ENCODE measurements around the gene CDK17. TPM values are rescaled to one million over a fixed set of nuclear protein-coding genes. Genes with fewer than 3 reads are reported as not detected.

CDK17 gene
- 33.8 and 37.2 TPM in 2 replicates for total RNA-seq
- long read RNA-seq, full-length matches to known transcripts = 13 of 29 reads
- long read RNA-seq, partial matches to known transcripts = 5 of 29 reads
- long read RNA-seq, other reads (novel, unspliced or antisense) = 11 of 29 reads

DNA sequence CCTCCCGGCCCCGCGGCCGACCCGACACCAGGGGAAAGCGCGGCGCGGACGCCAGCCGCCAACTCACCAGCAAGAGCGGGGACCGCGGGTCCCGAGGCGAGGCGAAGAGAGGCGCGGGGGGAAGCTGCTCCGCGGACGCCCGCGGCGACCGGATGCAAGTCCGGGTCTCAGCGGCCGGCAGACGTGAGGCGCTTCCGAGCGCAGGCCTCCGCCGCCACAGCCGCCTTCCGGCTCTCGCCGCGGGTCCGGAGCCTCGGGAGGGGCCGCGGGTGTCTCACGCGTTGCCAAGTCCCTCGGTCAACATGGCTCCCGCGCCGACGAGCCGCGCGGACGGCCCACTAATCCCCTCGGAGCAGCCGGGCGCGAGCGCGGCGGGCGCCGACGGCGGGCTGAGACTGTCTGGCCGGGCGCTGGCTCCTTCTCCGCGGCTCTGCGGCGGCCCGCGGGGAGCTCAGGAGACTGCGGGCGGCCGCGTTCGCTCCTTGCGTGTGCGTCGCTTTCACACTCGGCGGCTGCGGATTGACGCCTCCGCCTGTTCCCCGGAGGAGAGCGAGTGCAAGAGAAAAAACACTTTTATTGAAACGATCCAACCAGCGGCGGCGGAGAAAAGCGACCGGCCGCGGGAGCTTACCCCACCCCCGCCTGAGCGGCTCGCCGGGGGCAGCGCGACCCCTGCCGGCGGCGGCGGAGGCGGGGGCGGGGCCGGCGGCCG lies at the start of gene CDK17:
TSS of gene CDK17 (minus strand) at position 521 of the 712 bp plus-strand sequence. CDS start 65,603 bp downstream, outside the sequence.
- no peaks in the 10 kb centered on the region for H3K27me3 Mint-ChIP-seq (ENCODE audit: unreplicated experiment)
- H3K4me1 Mint-ChIP-seq (ENCODE audit: unreplicated experiment) = peaks cover 43% of the 10 kb centered on the region
- no peaks in the 10 kb centered on the region for H3K36me3 Mint-ChIP-seq (ENCODE audit: unreplicated experiment)
- peak within 1 kb of the TSS; percentile 79 for H3K4me3 Mint-ChIP-seq (ENCODE audit: unreplicated experiment)
- TF ChIP-seq, protein P1, sequence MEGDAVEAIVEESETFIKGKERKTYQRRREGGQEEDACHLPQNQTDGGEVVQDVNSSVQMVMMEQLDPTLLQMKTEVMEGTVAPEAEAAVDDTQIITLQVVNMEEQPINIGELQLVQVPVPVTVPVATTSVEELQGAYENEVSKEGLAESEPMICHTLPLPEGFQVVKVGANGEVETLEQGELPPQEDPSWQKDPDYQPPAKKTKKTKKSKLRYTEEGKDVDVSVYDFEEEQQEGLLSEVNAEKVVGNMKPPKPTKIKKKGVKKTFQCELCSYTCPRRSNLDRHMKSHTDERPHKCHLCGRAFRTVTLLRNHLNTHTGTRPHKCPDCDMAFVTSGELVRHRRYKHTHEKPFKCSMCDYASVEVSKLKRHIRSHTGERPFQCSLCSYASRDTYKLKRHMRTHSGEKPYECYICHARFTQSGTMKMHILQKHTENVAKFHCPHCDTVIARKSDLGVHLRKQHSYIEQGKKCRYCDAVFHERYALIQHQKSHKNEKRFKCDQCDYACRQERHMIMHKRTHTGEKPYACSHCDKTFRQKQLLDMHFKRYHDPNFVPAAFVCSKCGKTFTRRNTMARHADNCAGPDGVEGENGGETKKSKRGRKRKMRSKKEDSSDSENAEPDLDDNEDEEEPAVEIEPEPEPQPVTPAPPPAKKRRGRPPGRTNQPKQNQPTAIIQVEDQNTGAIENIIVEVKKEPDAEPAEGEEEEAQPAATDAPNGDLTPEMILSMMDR (IDR thresholded peaks at IDR 0.05) = peak; percentile 54
- peak within 1 kb of the TSS; percentile 94 for H3K27ac Mint-ChIP-seq (ENCODE audit: unreplicated experiment)
- H3K9me3 Mint-ChIP-seq (ENCODE audit: unreplicated experiment) = no peaks in the 10 kb centered on the region
- peak; percentile 94 for DNase-seq (ENCODE audit: extremely low spot score, unreplicated experiment)

GRCh38 chr12:96448300-96448699 lies 48.1 kb upstream of the CDK17 start:
- peaks cover 8% of the 10 kb centered on the region for H3K9me3 Mint-ChIP-seq (ENCODE audit: unreplicated experiment)
- no peak overlapping the region for H3K27ac Mint-ChIP-seq (ENCODE audit: unreplicated experiment)
- no peak for DNase-seq (ENCODE audit: extremely low spot score, unreplicated experiment)
- H3K36me3 Mint-ChIP-seq (ENCODE audit: unreplicated experiment) = no peaks in the 10 kb centered on the region
- TF ChIP-seq, protein P1 (IDR thresholded peaks at IDR 0.05) = no peak
- peaks cover 11% of the 10 kb centered on the region for H3K4me1 Mint-ChIP-seq (ENCODE audit: unreplicated experiment)
- H3K27me3 Mint-ChIP-seq (ENCODE audit: unreplicated experiment) = no peaks in the 10 kb centered on the region
- H3K4me3 Mint-ChIP-seq (ENCODE audit: unreplicated experiment) = no peak overlapping the region

- no peak overlapping the region for H3K27ac Mint-ChIP-seq (ENCODE audit: unreplicated experiment)
- no peak for DNase-seq (ENCODE audit: extremely low spot score, unreplicated experiment)
- H3K36me3 Mint-ChIP-seq (ENCODE audit: unreplicated experiment) = no peaks in the 10 kb centered on the region
- H3K4me3 Mint-ChIP-seq (ENCODE audit: unreplicated experiment) = no peak overlapping the region
- H3K4me1 Mint-ChIP-seq (ENCODE audit: unreplicated experiment) = peaks cover 11% of the 10 kb centered on the region
- H3K9me3 Mint-ChIP-seq (ENCODE audit: unreplicated experiment) = peaks cover 6% of the 10 kb centered on the region
- no peaks in the 10 kb centered on the region for H3K27me3 Mint-ChIP-seq (ENCODE audit: unreplicated experiment)
- TF ChIP-seq, protein P1 (IDR thresholded peaks at IDR 0.05) = no peak
Measured at GRCh38 chr12:96447256-96447655, 47.0 kb upstream of the CDK17 start.

DNA sequence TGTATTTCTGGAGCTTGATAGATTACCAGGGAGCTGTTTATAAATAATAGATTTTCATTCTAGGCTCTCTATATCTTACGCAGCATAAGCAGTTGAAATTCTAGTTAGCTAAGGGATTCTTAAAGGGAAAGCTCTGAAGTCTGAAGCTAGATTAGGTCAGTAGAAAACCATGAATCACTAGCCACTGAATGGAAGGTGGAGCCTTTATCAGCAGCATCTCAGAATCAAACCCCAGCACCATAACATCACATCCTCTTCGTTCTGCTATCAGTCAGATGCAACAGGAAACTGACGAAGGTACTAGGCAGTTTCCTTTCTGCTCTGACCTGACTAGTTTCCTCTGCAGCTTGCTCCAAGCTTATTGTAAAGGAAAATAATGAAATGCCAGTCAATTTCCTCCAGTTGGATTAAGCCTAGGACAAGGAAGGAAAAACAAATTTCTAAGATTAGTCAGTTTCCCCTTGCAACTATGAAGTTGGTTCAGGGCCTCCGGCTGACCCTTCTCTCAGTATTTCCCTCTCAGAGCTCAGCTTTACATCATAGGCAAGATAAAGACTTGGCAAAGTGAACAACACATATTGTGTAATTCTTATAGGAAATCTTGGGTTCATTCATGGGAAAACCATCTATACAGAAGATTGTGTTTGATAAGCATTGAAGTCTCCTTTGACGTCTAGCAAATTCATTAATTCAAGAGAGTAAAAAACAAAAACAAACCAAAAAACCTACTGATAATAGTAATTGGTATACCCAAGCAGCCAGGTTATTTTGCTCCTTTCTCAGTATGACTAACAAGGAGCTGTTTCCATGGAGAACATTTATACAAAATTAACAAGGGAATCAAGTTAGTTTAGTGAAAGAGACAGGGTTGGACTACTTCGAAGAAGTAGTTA lies 45.7 kb upstream of the CDK17 start:
- TF ChIP-seq, protein P1 (IDR thresholded peaks at IDR 0.05) = no peak
- Mint-ChIP-seq H3K27me3 (ENCODE audit: unreplicated experiment) (no peaks in the 10 kb centered on the region), H3K9me3 (ENCODE audit: unreplicated experiment) (peaks cover 2% of the 10 kb centered on the region), H3K36me3 (ENCODE audit: unreplicated experiment) (no peaks in the 10 kb centered on the region), H3K4me3 (ENCODE audit: unreplicated experiment) (no peak overlapping the region), H3K27ac (ENCODE audit: unreplicated experiment) (peak overlapping the region; percentile 71), H3K4me1 (ENCODE audit: unreplicated experiment) (peaks cover 11% of the 10 kb centered on the region)
- DNase-seq (ENCODE audit: extremely low spot score, unreplicated experiment) = no peak

DNA sequence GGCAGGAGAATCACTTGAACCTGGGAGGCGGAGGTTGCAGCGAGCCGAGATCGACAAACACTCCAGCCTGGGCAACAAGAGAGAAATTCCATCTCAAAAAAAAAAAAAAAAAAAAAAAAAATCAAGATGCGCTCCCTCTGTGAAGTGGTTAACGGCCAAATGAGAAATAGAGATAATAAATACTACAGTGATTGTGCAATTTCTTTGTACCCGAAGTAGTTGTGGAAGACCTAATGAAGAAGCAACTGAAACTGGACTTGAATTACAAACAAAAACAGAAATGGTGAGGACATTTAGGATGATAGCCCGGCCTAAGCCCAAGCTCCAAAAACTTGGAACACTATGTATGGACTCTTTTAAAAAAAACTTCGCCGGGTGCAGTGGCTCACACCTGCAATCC lies 44.2 kb upstream of the CDK17 start:
- H3K9me3 Mint-ChIP-seq (ENCODE audit: unreplicated experiment) = no peaks in the 10 kb centered on the region

More for the DNA sequence above, 44.2 kb upstream of the CDK17 start:
- DNase-seq (ENCODE audit: extremely low spot score, unreplicated experiment) = no peak
- H3K4me3 Mint-ChIP-seq (ENCODE audit: unreplicated experiment) = no peak overlapping the region
- no peaks in the 10 kb centered on the region for H3K36me3 Mint-ChIP-seq (ENCODE audit: unreplicated experiment)
- peaks cover 11% of the 10 kb centered on the region for H3K4me1 Mint-ChIP-seq (ENCODE audit: unreplicated experiment)
- TF ChIP-seq, protein P1 (IDR thresholded peaks at IDR 0.05) = no peak
- H3K27me3 Mint-ChIP-seq (ENCODE audit: unreplicated experiment) = no peaks in the 10 kb centered on the region
- H3K27ac Mint-ChIP-seq (ENCODE audit: unreplicated experiment) = no peak overlapping the region
